Sigmoid colon (tissue), 4 donors: ENCODE measurements around the gene SLIT1.

ENCODE experiments used
- EP300 ChIP-seq, 4 donors: sonication (generic); formaldehyde crosslinking; IDR thresholded peaks; one replicate each; pipeline ENCODE4 v1.6.1; 2017; ENCODE audit warnings: antibody characterized with exemption in 4 of 4
- POLR2A ChIP-seq, 2 donors: fragments of 450-650 bp; IDR thresholded peaks; one replicate each; pipeline ENCODE4 v1.6.1; 2016; ENCODE audit warnings: antibody characterized with exemption in 2 of 2, mild to moderate bottlenecking in 2 of 2, moderate library complexity in 2 of 2
- POLR2AphosphoS5 ChIP-seq, 4 donors: sonication (generic); formaldehyde crosslinking; IDR thresholded peaks; one replicate each; pipeline ENCODE4 v1.6.1; 2017; ENCODE audit warnings: antibody characterized with exemption in 4 of 4
- TF ChIP-seq, protein P1 (sequence below), 4 experiments: fragments of 450-650 bp in 3 of 4; fragments of 200-600 bp in 1 of 4; IDR thresholded peaks; one replicate each; pipeline ENCODE4 v1.5.1; 2016 to 2019; ENCODE audit warnings: antibody characterized with exemption in 4 of 4, mild to moderate bottlenecking in 3 of 4, moderate library complexity in 2 of 4

DNA sequence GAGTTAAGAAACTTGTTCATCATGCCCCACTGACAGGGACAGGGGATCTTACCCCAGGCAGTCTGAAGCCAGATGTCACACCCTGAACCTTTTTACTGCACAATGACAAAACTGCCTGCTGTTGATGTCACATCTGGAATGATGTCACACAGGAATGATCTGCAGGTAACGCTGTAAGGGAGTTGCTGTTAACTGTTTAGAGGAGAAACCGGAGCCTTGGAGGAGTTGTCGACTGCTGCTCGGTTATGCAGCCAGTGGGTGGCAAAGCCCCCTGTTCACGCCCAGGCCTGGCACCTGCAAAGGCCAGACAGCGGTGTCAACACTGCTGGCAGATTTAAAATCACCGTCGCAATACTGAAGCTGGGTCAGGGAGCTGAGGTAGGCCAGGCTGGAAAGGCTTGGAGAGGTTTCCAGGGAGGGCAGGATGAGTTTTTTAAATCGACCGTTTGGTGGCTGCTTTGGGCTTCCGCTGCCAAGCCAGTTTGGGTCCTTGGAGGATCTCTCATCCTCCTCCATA lies 10.0 kb upstream of the SLIT1 start:
- TF ChIP-seq, protein P1, sequence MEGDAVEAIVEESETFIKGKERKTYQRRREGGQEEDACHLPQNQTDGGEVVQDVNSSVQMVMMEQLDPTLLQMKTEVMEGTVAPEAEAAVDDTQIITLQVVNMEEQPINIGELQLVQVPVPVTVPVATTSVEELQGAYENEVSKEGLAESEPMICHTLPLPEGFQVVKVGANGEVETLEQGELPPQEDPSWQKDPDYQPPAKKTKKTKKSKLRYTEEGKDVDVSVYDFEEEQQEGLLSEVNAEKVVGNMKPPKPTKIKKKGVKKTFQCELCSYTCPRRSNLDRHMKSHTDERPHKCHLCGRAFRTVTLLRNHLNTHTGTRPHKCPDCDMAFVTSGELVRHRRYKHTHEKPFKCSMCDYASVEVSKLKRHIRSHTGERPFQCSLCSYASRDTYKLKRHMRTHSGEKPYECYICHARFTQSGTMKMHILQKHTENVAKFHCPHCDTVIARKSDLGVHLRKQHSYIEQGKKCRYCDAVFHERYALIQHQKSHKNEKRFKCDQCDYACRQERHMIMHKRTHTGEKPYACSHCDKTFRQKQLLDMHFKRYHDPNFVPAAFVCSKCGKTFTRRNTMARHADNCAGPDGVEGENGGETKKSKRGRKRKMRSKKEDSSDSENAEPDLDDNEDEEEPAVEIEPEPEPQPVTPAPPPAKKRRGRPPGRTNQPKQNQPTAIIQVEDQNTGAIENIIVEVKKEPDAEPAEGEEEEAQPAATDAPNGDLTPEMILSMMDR (IDR thresholded peaks at IDR 0.05): no peak
- TF ChIP-seq POLR2A (IDR thresholded peaks at IDR 0.05): no peak
- no peak for TF ChIP-seq POLR2AphosphoS5 (IDR thresholded peaks at IDR 0.05)
- TF ChIP-seq EP300 (IDR thresholded peaks at IDR 0.05): no peak
